Measurements from ENCODE around the gene RPS14.

GRCh38 chr5:150457121-150457520, 7.6 kb upstream of the RPS14 start:
- TF ChIP-seq CTCF (conservative IDR thresholded peaks at IDR 0.05; ENCODE audit: low read depth, low read length) = no peak
- TF ChIP-seq EZH2 (IDR thresholded peaks at IDR 0.05; ENCODE audit: borderline replicate concordance, low read depth, low read length, poor library complexity, severe bottlenecking) = no peak
